H1 (cell line): ENCODE measurements around the gene PDGFB. TPM values are rescaled to one million over a fixed set of nuclear protein-coding genes. Genes with fewer than 3 reads are reported as not detected.
A peak's percentile ranks its signal among the peaks of the same experiment; 100 is the strongest.

ENCODE experiments used
- CTCF ChIA-PET: fragments of 300-600 bp; sonication (Branson Sonifier 250); formaldehyde crosslinking; loops from one replicate; lab custom pipeline; 2021; ENCODE audit not compliant: partially characterized antibody; lab: Charles Lee
- POLR2A ChIA-PET: fragments of 300-600 bp; sonication (Branson Sonifier 250); formaldehyde crosslinking; loops from one replicate; lab custom pipeline; 2021; ENCODE audit warnings: inconsistent platforms; ENCODE audit not compliant: partially characterized antibody; lab: Charles Lee
- DNase-seq, 2 experiments: peaks; one replicate each; pipeline versions ENCODE4 v3.0.0 to v3.0.0-alpha.2; 2010 to 2022; ENCODE audit warnings: low spot score in 2 of 2, low read depth in 1 of 2, mixed read lengths in 1 of 2
- FAIRE-seq: peaks from 2 replicates; lab custom pipeline; 2011; peaks lifted over from hg19 to GRCh38; lab: Jason Lieb, UNC
- H2AFZ ChIP-seq: 2 replicates; pipeline ENCODE4 v1.8.1; 2012; ENCODE audit warnings: low read length, inconsistent platforms
- H2AK5ac ChIP-seq: 2 replicates; pipeline ENCODE4 v1.6.1; 2013; ENCODE audit warnings: low read depth, low read length
- H2BK120ac ChIP-seq: replicated peaks from 2 replicates; pipeline ENCODE3; 2013; ENCODE audit warnings: low read depth, low read length, inconsistent platforms
- H2BK12ac ChIP-seq: 2 replicates; pipeline ENCODE4 v1.6.1; 2013; ENCODE audit warnings: low read depth, low read length
- H2BK15ac ChIP-seq: 2 replicates; pipeline ENCODE4 v1.6.1; 2013; ENCODE audit warnings: low read length
- H2BK20ac ChIP-seq: 2 replicates; pipeline ENCODE4 v1.6.1; 2013; ENCODE audit warnings: low read length
- H2BK5ac ChIP-seq: 2 replicates; pipeline ENCODE4 v1.6.1; 2013; ENCODE audit warnings: low read depth, low read length
- H3K14ac ChIP-seq: 2 replicates; pipeline ENCODE4 v1.6.1; 2013; ENCODE audit warnings: inconsistent platforms; ENCODE audit not compliant: insufficient read length
- H3K18ac ChIP-seq: 2 replicates; pipeline ENCODE4 v1.6.1; 2013; ENCODE audit warnings: low read length; ENCODE audit errors: extremely low read depth
- H3K23ac ChIP-seq: 2 replicates; pipeline ENCODE4 v1.6.1; 2013; ENCODE audit warnings: inconsistent platforms; ENCODE audit not compliant: insufficient read length
- H3K23me2 ChIP-seq: 2 replicates; pipeline ENCODE4 v1.6.1; 2013; ENCODE audit warnings: low read depth, low read length
- H3K27ac ChIP-seq: 2 replicates; pipeline ENCODE4 v1.6.1; 2011; ENCODE audit warnings: low read depth, low read length, inconsistent platforms
- H3K27me3 ChIP-seq, 4 experiments: replicated peaks in 1 of 4; 1 replicate in 1 of 4; 2 replicates in 3 of 4; pipeline versions ENCODE4 v1.6.1 to v1.8.1; 2011 to 2013; ENCODE audit warnings: low read length in 3 of 4, mild to moderate bottlenecking in 3 of 4, inconsistent platforms in 2 of 4, mixed read lengths in 2 of 4, moderate library complexity in 1 of 4; ENCODE audit not compliant: control insufficient read depth in 3 of 4, insufficient read depth in 3 of 4; ENCODE audit errors: extremely low read depth in 1 of 4
- H3K36me3 ChIP-seq, 4 experiments: 2 replicates each; pipeline versions ENCODE4 v1.6.1 to v1.8.1; 2011 to 2013; ENCODE audit warnings: mild to moderate bottlenecking in 4 of 4, low read length in 3 of 4, moderate library complexity in 2 of 4, control low read depth in 1 of 4, inconsistent platforms in 1 of 4; ENCODE audit not compliant: insufficient read depth in 4 of 4, control insufficient read depth in 2 of 4
- H3K4ac ChIP-seq: replicated peaks from 2 replicates; pipeline ENCODE3; 2013; ENCODE audit warnings: low read length, low read depth, mixed read lengths, inconsistent platforms; ENCODE audit not compliant: insufficient read length
- H3K4me1 ChIP-seq, 4 experiments: replicated peaks in 1 of 4; 1 replicate in 1 of 4; 2 replicates in 3 of 4; pipeline versions ENCODE4 v1.6.1 to v1.8.1; 2011 to 2013; ENCODE audit warnings: low read length in 3 of 4, inconsistent platforms in 2 of 4, mixed read lengths in 1 of 4; ENCODE audit not compliant: insufficient read depth in 4 of 4, control insufficient read depth in 3 of 4
- H3K4me2 ChIP-seq, 2 experiments: 2 replicates each; pipeline versions ENCODE4 v1.6.1 to v1.8.1; 2011 to 2013; ENCODE audit warnings: low read depth in 2 of 2, low read length in 2 of 2, control low read depth in 1 of 2, inconsistent platforms in 1 of 2, mild to moderate bottlenecking in 1 of 2; ENCODE audit not compliant: insufficient read depth in 1 of 2
- H3K4me3 ChIP-seq, 4 experiments: fragments of 200-600, 300-600 bp in 1 of 4; sonication (generic), shearing (Covaris generic), sonication (Bioruptor Twin) in 1 of 4; 2 replicates each; pipeline versions ENCODE4 v1.5.1 to v1.8.1; 2011 to 2016; ENCODE audit warnings: low read length in 4 of 4, low read depth in 3 of 4, control low read depth in 2 of 4, inconsistent platforms in 2 of 4, mild to moderate bottlenecking in 2 of 4, mixed read lengths in 1 of 4, moderate library complexity in 1 of 4; ENCODE audit not compliant: insufficient read depth in 2 of 4; ENCODE audit errors: extremely low read depth in 1 of 4
- H3K56ac ChIP-seq: replicated peaks from 2 replicates; pipeline ENCODE3; 2013; ENCODE audit warnings: low read depth, mild to moderate bottlenecking, mixed read lengths, low read length, inconsistent platforms; ENCODE audit not compliant: insufficient read length
- H3K79me1 ChIP-seq: 2 replicates; pipeline ENCODE4 v1.6.1; 2013; ENCODE audit warnings: low read depth, low read length, control low read depth
- H3K79me2 ChIP-seq, 2 experiments: 2 replicates each; pipeline versions ENCODE4 v1.6.1 to v1.8.1; 2012 to 2013; ENCODE audit warnings: low read length in 2 of 2, mild to moderate bottlenecking in 2 of 2, inconsistent platforms in 1 of 2; ENCODE audit not compliant: insufficient read depth in 2 of 2, control insufficient read depth in 1 of 2
- H3K9ac ChIP-seq, 4 experiments: replicated peaks in 1 of 4; 1 replicate in 1 of 4; 2 replicates in 3 of 4; pipeline versions ENCODE4 v1.6.1 to v1.8.1; 2011 to 2013; ENCODE audit warnings: low read depth in 3 of 4, low read length in 3 of 4, control low read depth in 2 of 4, mild to moderate bottlenecking in 2 of 4, moderate library complexity in 2 of 4, inconsistent platforms in 1 of 4; ENCODE audit errors: extremely low read depth in 1 of 4
- H3K9me3 ChIP-seq, 2 experiments: 2 replicates each; pipeline versions ENCODE4 v1.6.1 to v1.8.1; 2012 to 2013; ENCODE audit warnings: mild to moderate bottlenecking in 2 of 2, moderate library complexity in 2 of 2, control low read depth in 1 of 2, inconsistent platforms in 1 of 2, low read depth in 1 of 2, low read length in 1 of 2, mixed read lengths in 1 of 2; ENCODE audit not compliant: insufficient read depth in 2 of 2
- H4K20me1 ChIP-seq, 2 experiments: replicated peaks in 1 of 2; 2 replicates each; pipeline versions ENCODE3 to v1.8.1; 2011 to 2013; ENCODE audit warnings: inconsistent platforms in 2 of 2, low read length in 2 of 2, mild to moderate bottlenecking in 1 of 2; ENCODE audit not compliant: insufficient read depth in 2 of 2, control insufficient read depth in 1 of 2
- H4K5ac ChIP-seq: 2 replicates; pipeline ENCODE4 v1.6.1; 2013; ENCODE audit warnings: low read length, low read depth, mixed read lengths, inconsistent platforms; ENCODE audit not compliant: insufficient read length
- H4K8ac ChIP-seq: 2 replicates; pipeline ENCODE4 v1.8.0; 2013; ENCODE audit warnings: mild to moderate bottlenecking, moderate library complexity, low read length, inconsistent platforms; ENCODE audit not compliant: insufficient read depth; ENCODE audit errors: extremely low read depth
- H4K91ac ChIP-seq: replicated peaks from 2 replicates; pipeline ENCODE3; 2013; ENCODE audit warnings: low read length, mixed read lengths, inconsistent platforms; ENCODE audit not compliant: insufficient read length
- BACH1 ChIP-seq: IDR thresholded peaks from 2 replicates; pipeline ENCODE4 v1.6.1; 2012; ENCODE audit warnings: low read length, improper control_type of control experiment
- CBX8 ChIP-seq: fragments of 300-800, 300-1000 bp; sonication (generic); IDR thresholded peaks from 2 replicates; pipeline ENCODE4 v1.7.1; 2016; ENCODE audit warnings: low read depth, low read length, borderline replicate concordance
- CHD2 ChIP-seq: IDR thresholded peaks from 2 replicates; pipeline ENCODE4 v1.6.1; 2012; ENCODE audit warnings: low read length, improper control_type of control experiment
- GABPA ChIP-seq: IDR thresholded peaks from 2 replicates; pipeline ENCODE4 v1.6.1; 2011; ENCODE audit warnings: mild to moderate bottlenecking, low read length, moderate library complexity, borderline replicate concordance; ENCODE audit not compliant: insufficient read depth
- POU5F1 ChIP-seq: IDR thresholded peaks from 2 replicates; pipeline ENCODE4 v1.6.1; 2011; ENCODE audit warnings: low read depth, mild to moderate bottlenecking, low read length, moderate library complexity
- RAD21 ChIP-seq, 2 experiments: IDR thresholded peaks in 1 of 2; conservative IDR thresholded peaks in 1 of 2; 2 replicates each; pipeline ENCODE4 v1.6.1; 2011; ENCODE audit warnings: low read depth in 2 of 2, low read length in 2 of 2, improper control_type of control experiment in 1 of 2, inconsistent platforms in 1 of 2, mild to moderate bottlenecking in 1 of 2, moderate library complexity in 1 of 2
- WGBS, 2 experiments: shearing (Covaris generic) in 1 of 2; methylation state at CpG; one replicate each; pipeline versions ENCODE4 v1.1.6 to v1.1.7; 2013 to 2015; ENCODE audit warnings: low lambda C conversion rate in 2 of 2, mixed read lengths in 2 of 2, inconsistent platforms in 1 of 2, low coverage in 1 of 2, missing lambda C conversion rate in 1 of 2; ENCODE audit not compliant: insufficient replicate concordance in 2 of 2, insufficient coverage in 1 of 2, insufficient read length in 1 of 2; ENCODE audit errors: extremely low coverage in 1 of 2, missing lambda C conversion rate in 1 of 2; 5-methylcytosine and 5-hydroxymethylcytosine counted together
- polyA plus RNA-seq, 7 experiments: library from polyadenylated mRNA; depleted of rRNA in 3 of 7; stranded (reverse) in 5 of 7; unstranded in 2 of 7; fragments of >200 nt in 5 of 7; fragments of 200-250 nt in 2 of 7; gene quantifications; 1 replicate in 5 of 7; 2 replicates in 1 of 7; 4 replicates in 1 of 7; pipeline versions ENCODE4 v1.2.1 to v1.2.3, GENCODE V29; 2011 to 2013; ENCODE audit warnings: missing spikeins in 2 of 7, mixed read lengths in 2 of 7
- total RNA-seq: library from RNA; stranded (reverse); fragmentation: NEBNext Ultra II Directional; extraction: Animal tissue kit (Norgen Biotek cat#: 25700); gene quantifications from 2 replicates; pipeline ENCODE4 v1.2.1, GENCODE V29; 2021
- TF ChIP-seq, protein P1 (sequence below): IDR thresholded peaks from 2 replicates; pipeline ENCODE4 v1.6.1; 2011; ENCODE audit warnings: low read length, improper control_type of control experiment

The PDGFB gene
- total and polyA plus RNA-seq, 2 of the 8 experiments (the other 6 are each of a cell fraction or from before 2014, with no cell fraction given), result 3.9 to 8.5 TPM

DNA sequence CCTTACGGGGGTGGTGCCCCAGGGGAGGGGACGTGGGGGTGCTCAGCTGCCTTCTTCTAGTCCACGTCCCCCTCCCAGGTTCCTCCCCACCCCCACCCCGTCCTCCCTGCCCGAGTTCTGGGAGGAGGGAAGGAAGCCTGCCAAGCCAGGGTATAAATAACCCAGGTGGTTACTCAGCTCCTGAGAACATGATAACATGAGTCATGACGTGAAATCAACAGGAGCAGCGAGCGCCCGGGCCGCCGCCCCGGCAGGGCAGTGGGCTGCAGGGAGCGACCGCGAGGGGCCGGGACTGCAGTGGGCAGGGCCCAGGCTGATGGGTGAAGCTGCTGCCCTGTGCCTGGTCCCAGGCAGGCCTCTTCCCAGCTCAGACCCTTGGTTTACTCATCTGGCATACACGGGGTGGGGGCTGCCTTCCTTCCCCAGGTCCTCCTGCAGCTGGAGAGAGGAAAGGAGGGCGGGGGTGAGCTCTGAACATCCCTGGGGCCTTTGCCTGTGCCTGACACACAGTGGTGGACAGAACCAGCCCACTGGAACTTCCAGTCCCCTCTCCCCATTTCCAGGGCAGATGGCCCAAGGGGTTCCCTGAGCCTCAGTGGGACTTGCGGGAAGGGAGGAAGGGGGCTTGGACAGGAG, 8.8 kb upstream of the PDGFB start:
- no peak overlapping the region; the same call in 1 of the 2 replicates for H3K18ac ChIP-seq
- TF ChIP-seq POU5F1 (no peak), RAD21 (IDR thresholded peaks at IDR 0.05 in 1 of 2, conservative IDR thresholded peaks at IDR 0.05 in 1 of 2; ENCODE audit: low read depth in 2 of 2, low read length in 2 of 2) (no peak), BACH1 (no peak), CBX8 (no peak), CHD2 (no peak), GABPA (no peak; the same call in 1 of the 2 replicates)
- TF ChIP-seq, protein P1, sequence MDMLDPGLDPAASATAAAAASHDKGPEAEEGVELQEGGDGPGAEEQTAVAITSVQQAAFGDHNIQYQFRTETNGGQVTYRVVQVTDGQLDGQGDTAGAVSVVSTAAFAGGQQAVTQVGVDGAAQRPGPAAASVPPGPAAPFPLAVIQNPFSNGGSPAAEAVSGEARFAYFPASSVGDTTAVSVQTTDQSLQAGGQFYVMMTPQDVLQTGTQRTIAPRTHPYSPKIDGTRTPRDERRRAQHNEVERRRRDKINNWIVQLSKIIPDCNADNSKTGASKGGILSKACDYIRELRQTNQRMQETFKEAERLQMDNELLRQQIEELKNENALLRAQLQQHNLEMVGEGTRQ, result no peak
- TF ChIP-seq, all 59 proteins: peak for 0
- Histone ChIP-seq H3K4me3 (peak overlapping the region in 1 of 4 experiments; percentile 15; a peak in 1 of 8 replicates), H3K36me3 (no peaks in the 10 kb centered on the region), H3K9ac (no peak overlapping the region), H3K56ac (no peak overlapping the region), H2BK5ac (peak overlapping the region; percentile 40; the same call in 1 of the 2 replicates), H4K5ac (no peak overlapping the region), H3K79me2 (no peaks in the 10 kb centered on the region), H4K20me1 (no peaks in the 10 kb centered on the region), H3K27me3 (peaks cover 0 to 14% (median 7%) of the 10 kb centered on the region in 4 experiments; a peak in 4 of 7 replicates), H3K4ac (peak overlapping the region; percentile 24), H2BK12ac (peak overlapping the region; percentile 82), H3K27ac (no peak overlapping the region), H2BK15ac (peak overlapping the region; percentile 88; the same call in 1 of the 2 replicates), H3K4me2 (peak overlapping the region; percentile 20 to 41; a peak in 3 of 4 replicates), H3K23me2 (no peaks in the 10 kb centered on the region; the same call in 1 of the 2 replicates), H4K91ac (peak overlapping the region; percentile 76), H2AFZ (no peak overlapping the region), H3K4me1 (peaks cover 0 to 25% (median 19%) of the 10 kb centered on the region in 4 experiments; a peak in 6 of 7 replicates), H3K79me1 (no peaks in the 10 kb centered on the region), H2BK120ac (no peak overlapping the region), H2AK5ac (no peak overlapping the region), H3K23ac (no peak overlapping the region), H3K14ac (no peak overlapping the region), H3K9me3 (no peaks in the 10 kb centered on the region), H2BK20ac (peak overlapping the region; percentile 29; the same call in 1 of the 2 replicates), H4K8ac (no peak overlapping the region; the same call in 1 of the 2 replicates)
- CTCF ChIA-PET, result interaction anchor here (1.0 to 2.1 kb wide), 9 partner anchors 14 to 120 kb away, joined by 3 to 8 read pairs (median 4); no protein-coding TSS in a partner anchor
- POLR2A ChIA-PET, result interaction anchor here (0.6 to 5.3 kb wide), 16 partner anchors 8 to 98 kb away, joined by 3 to 30 read pairs (median 4); partner anchors contain the start of genes PDGFB and RPL3
- FAIRE-seq (no peak), DNase-seq (no peak)
- 33% methylated on average over 13 of the region's 19 CpGs; no CpG with 5 or more reads in 1 of the 2 experiments for WGBS, 2 experiments
